ENCODE results near the gene TSPAN9.
A peak's percentile ranks its signal among the peaks of the same experiment; 100 is the strongest.

The TSPAN9 gene

GRCh38 chr12:3076730-3077571, at the start of gene TSPAN9:
Gene TSPAN9 (plus strand): TSS chr12:3077379. CDS start chr12:3201194, 123,815 bp downstream.
- DNase-seq (ENCODE audit: low spot score) = peak; percentile 88

GRCh38 chr12:3028108-3028507, 49.1 kb upstream of the TSPAN9 start:
- no peak for DNase-seq (ENCODE audit: low spot score)

- no peak for DNase-seq (ENCODE audit: low spot score)
These were observed 46.3 kb upstream of the TSPAN9 start for GRCh38 chr12:3030821-3031429.

- no peak for DNase-seq (ENCODE audit: low spot score)
These were observed 45.0 kb upstream of the TSPAN9 start for GRCh38 chr12:3032161-3032560.

GRCh38 chr12:3032770-3033538, 44.2 kb upstream of the TSPAN9 start:
- DNase-seq (ENCODE audit: low spot score) = no peak

GRCh38 chr12:3033539-3033867, 43.7 kb upstream of the TSPAN9 start:
- DNase-seq (ENCODE audit: low spot score) = no peak

- peak; percentile 86 for DNase-seq (ENCODE audit: low spot score)
These were observed 43.0 kb upstream of the TSPAN9 start for GRCh38 chr12:3034067-3034750.

- DNase-seq (ENCODE audit: low spot score) = peak; percentile 40
These were observed 42.0 kb upstream of the TSPAN9 start for GRCh38 chr12:3035171-3035570.

GRCh38 chr12:3035815-3036702, 41.1 kb upstream of the TSPAN9 start:
- peak; percentile 35 for DNase-seq (ENCODE audit: low spot score)

- DNase-seq (ENCODE audit: low spot score) = no peak
These were observed 40.1 kb upstream of the TSPAN9 start for GRCh38 chr12:3036901-3037600.

GRCh38 chr12:3038166-3038565, 39.0 kb upstream of the TSPAN9 start:
- no peak for DNase-seq (ENCODE audit: low spot score)

GRCh38 chr12:3038926-3039510, 38.2 kb upstream of the TSPAN9 start:
- no peak for DNase-seq (ENCODE audit: low spot score)

- no peak for DNase-seq (ENCODE audit: low spot score)
These were observed 37.0 kb upstream of the TSPAN9 start for GRCh38 chr12:3040026-3040656.

- DNase-seq (ENCODE audit: low spot score) = no peak
These were observed 36.3 kb upstream of the TSPAN9 start for GRCh38 chr12:3040663-3041544.

GRCh38 chr12:3041558-3042164, 35.5 kb upstream of the TSPAN9 start:
- peak; percentile 92 for DNase-seq (ENCODE audit: low spot score)

- no peak for DNase-seq (ENCODE audit: low spot score)
These were observed 34.8 kb upstream of the TSPAN9 start for GRCh38 chr12:3042394-3042793.

GRCh38 chr12:3042826-3043225, 34.4 kb upstream of the TSPAN9 start:
- DNase-seq (ENCODE audit: low spot score) = no peak

GRCh38 chr12:3043406-3043805, 33.8 kb upstream of the TSPAN9 start:
- DNase-seq (ENCODE audit: low spot score) = no peak

Data from AG08395 (cell line).